Mucosa of descending colon (tissue), 3 donors: ENCODE data around the gene PDE4D. TPM values are rescaled to one million over a fixed set of nuclear protein-coding genes. Genes with fewer than 3 reads are reported as not detected.

Experiments
- ATAC-seq: fragments of 200-7000 bp; cut with Tn5 transposase; one replicate; pipeline ENCODE4 v1.9.1; 2020; ENCODE audit warnings: mild to moderate bottlenecking, moderate library complexity
- DNase-seq, 3 donors: peaks; one replicate each; pipeline ENCODE4 v3.0.0-alpha.2; 2020
- H3K36me3 ChIP-seq: fragments of 200-600 bp; one replicate; pipeline ENCODE4 v1.8.0; 2021; ENCODE audit warnings: low read depth, mild to moderate bottlenecking
- H3K4me1 ChIP-seq: fragments of 200-600 bp; one replicate; pipeline ENCODE4 v1.8.0; 2021; ENCODE audit warnings: low read depth, mild to moderate bottlenecking
- H3K4me3 ChIP-seq: fragments of 200-600 bp; one replicate; pipeline ENCODE4 v1.8.0; 2021; ENCODE audit warnings: mild to moderate bottlenecking
- H3K9me3 ChIP-seq: fragments of 200-600 bp; one replicate; pipeline ENCODE4 v1.8.0; 2021; ENCODE audit warnings: mild to moderate bottlenecking
- CTCF ChIP-seq: fragments of 200-600 bp; IDR thresholded peaks from one replicate; pipeline ENCODE4 v1.8.0; 2022; ENCODE audit warnings: antibody characterized with exemption, mild to moderate bottlenecking
- intact Hi-C, 2 donors: fragments of 100-400 bp; cut with DNase I in 1 of 2; cut with micrococcal nuclease in 1 of 2; formaldehyde crosslinking; loops; one replicate each; pipeline versions ENCODE4 v1.11.0 to v1.11.1; 2022; cut with DNase I, micrococcal nuclease
- total RNA-seq, 3 donors: library from RNA; stranded (reverse); fragmentation: NEBNext Ultra II Directional in 2 of 3; extraction: Animal tissue kit (Norgen Biotek cat#: 25700) in 2 of 3; gene quantifications; one replicate each; pipeline versions ENCODE4 v1.2.1 to v1.2.4, GENCODE V29; 2021 to 2023
- donor health status: DM: no; HTN: no; CAD: no; lungs with moderate emphysema.
- donor health status: DM: no; HTN: no; CAD: no.
- donor health status: DM: no; HTN: yes; CAD: no.

PDE4D gene
- total RNA-seq, 3 donors from 2014 or later: 37.9 to 137 (median 100) TPM

DNA sequence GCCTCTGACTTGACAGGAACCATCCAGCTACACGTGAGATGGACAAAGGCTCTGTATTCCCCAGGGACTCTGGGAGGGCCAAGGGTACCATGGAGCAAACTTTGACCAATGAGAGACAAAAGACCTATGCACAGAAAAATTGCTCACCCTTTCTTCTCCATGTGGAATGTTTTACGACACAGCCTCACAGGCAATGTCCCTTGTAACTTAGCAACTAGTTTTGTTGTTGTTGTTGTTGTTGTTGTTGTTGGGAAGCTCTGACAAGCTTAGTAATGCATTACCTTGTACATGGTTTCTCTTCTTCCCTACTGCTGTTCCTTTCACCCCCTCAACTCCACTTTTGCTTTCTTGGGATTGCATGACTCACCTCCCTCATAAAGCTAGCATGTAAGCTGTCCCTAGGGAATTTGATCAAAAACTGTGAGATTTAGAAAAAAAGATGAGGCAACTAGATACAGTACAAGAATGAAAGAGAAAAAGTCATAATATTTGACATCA is 759.7 kb downstream of the PDE4D start:
- intact Hi-C loops: no loop called here
- H3K4me1 ChIP-seq: no peaks in the 10 kb centered on the region
- ATAC-seq: peak; percentile 16

DNA sequence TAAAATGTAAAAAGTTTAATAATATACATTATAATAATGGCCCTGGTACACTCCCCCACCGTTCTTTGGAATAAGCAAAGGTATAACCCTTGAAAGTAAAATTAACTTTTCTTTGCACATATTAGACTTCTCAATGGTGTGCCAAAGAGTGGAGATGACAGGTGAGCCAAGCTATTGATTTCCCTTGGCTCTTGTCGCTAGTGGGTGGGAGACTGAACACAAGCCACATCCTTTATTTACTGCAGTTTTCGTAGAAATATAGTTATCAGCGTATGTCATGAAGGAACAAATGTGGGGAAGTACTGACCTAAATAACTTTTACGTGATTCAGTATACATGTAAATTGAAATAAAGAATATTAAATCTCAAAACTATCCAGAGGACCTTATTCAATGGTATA is 761.4 kb downstream of the PDE4D start:
- no peak for ATAC-seq
- Histone ChIP-seq H3K9me3 (no peaks in the 10 kb centered on the region), H3K4me3 (no peak overlapping the region), H3K36me3 (no peaks in the 10 kb centered on the region), H3K4me1 (no peaks in the 10 kb centered on the region)
- intact Hi-C loops: no loop called here
- no peak for DNase-seq
- TF ChIP-seq CTCF: no peak

More for the DNA sequence above, 759.7 kb downstream of the PDE4D start:
- Histone ChIP-seq H3K9me3 (no peaks in the 10 kb centered on the region), H3K4me3 (no peak overlapping the region), H3K36me3 (no peaks in the 10 kb centered on the region)
- no peak for DNase-seq
- no peak for TF ChIP-seq CTCF

DNA sequence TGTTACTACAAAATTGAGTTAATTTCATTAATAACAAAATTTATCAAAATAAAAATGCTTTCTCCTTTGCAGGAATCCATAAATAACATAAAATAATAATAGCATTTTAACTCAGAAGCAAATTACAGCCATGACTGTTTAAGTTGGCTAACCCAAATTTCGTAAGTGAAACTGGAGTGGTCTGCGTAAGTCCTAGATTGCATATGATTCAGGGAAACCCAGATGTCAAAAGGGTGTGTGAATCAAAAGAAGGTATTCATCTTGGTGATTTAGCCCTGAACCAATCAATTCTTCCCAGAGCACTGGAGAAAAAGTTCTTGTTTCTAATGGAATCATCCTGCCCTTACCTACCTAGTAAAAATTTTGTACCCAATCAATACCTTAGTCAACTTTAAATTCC is 763.1 kb downstream of the PDE4D start:
- DNase-seq: no peak

DNA sequence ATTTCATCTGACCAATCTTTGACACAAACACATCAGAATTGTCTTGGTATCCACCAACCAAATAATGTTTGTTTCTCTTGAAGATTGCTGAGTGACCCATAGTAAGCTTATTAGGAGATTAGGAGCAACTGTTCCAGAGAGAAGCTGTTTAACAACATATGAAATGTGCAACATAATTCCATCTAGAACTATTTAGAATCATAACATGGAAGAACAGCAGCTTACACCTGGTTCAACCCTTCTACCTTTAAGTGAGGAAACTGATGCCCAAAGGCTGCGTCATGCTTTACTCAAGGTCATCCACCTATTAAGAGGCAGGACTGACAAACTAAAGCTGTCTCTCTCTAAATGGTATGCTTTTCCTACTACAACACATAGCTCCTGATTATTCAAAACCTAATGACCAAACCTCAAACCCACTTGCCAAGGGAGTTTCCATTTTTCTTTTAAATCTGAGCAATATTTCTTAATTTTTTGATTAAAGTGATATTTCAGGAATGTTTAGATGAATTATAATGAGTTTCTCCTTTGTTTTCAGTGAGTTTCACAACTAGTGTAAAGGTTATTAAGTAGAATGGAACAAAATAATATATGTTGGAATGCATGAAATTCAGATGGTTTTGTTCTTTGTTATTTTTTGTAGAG is 764.8 kb downstream of the PDE4D start:
- no peak for ATAC-seq
- TF ChIP-seq CTCF: no peak
- Histone ChIP-seq H3K4me1 (peaks cover 13% of the 10 kb centered on the region), H3K4me3 (no peak overlapping the region), H3K36me3 (no peaks in the 10 kb centered on the region), H3K9me3 (no peaks in the 10 kb centered on the region)
- no peak for DNase-seq
- intact Hi-C loops: loop anchor here in 1 of 2 donors (5.0 kb wide), 1 partner anchor 91 kb away; no protein-coding TSS in a partner anchor

More for the DNA sequence above, 763.1 kb downstream of the PDE4D start:
- no peak for ATAC-seq
- TF ChIP-seq CTCF: no peak
- no peaks in the 10 kb centered on the region for H3K36me3 ChIP-seq
- H3K4me1 ChIP-seq: peaks cover 3% of the 10 kb centered on the region
- H3K9me3 ChIP-seq: no peaks in the 10 kb centered on the region
- no peak overlapping the region for H3K4me3 ChIP-seq
- intact Hi-C loops: no loop called here

GRCh38 chr5:59126708-59127573 is 766.6 kb downstream of the PDE4D start:
- peaks cover 13% of the 10 kb centered on the region for H3K4me1 ChIP-seq
- H3K4me3 ChIP-seq: no peak overlapping the region
- no peak for TF ChIP-seq CTCF
- DNase-seq: no peak
- no peaks in the 10 kb centered on the region for H3K36me3 ChIP-seq
- ATAC-seq: no peak
- no peaks in the 10 kb centered on the region for H3K9me3 ChIP-seq
- intact Hi-C loops: loop anchor here in 1 of 2 donors (5.0 kb wide), 1 partner anchor 90 kb away; no protein-coding TSS in a partner anchor
